Measurements from ENCODE around the gene CATSPERB.
"Not testable (repeated sequence)": the region's sequence is repeated elsewhere in the genome, so short reads cannot be mapped to it uniquely, and the experiment has no call there.

The CATSPERB gene

DNA sequence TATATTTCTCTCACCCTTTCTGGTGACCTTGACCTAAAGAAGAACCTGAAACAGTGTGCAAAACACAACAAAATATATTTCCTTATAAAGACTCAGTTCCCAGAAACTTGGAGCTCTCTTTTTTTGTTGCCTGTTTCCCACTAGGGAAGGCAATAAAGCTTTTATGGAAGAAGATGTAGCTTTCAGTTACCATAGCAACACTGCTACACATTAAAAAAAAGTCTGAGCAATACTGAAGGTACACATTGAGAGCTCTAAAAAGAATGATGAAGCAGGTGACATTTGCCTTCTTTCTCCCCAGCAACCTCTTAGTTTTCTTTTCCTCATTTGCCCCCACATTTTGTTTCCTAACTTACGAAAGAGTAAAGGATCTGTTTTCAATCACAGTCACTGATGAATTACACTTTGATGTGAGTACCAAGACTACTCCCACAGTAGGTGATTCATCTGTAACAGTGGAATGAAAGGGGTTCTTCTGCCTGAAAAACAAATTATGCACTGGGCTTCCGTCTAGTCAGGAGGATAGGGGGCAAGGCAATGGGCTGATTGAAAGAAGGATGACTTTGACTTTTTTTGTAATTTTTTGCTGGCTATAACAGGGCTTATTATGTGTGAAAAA, 1.1 kb upstream of the CATSPERB start:
- DNase-seq = no peak

DNA sequence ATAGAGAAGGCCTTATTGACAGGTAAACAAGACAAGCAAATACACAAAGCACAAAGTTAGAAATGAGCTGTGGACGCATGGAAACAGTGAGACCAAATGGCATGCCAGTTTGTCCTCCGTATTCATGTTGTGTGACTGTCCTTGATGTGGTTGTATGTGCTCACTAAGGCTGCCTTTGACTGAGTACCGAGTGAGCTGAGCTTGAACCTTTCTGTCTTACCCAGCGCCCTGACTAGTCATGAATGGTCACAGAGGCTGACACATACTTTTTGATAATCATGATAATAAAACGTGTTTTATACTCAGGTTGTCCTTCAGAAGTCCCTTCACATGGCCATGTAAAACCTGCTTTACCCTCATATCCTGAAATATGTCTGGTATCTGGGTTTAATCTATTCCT, 553 bp upstream of the CATSPERB start:
- no peak for DNase-seq

DNA sequence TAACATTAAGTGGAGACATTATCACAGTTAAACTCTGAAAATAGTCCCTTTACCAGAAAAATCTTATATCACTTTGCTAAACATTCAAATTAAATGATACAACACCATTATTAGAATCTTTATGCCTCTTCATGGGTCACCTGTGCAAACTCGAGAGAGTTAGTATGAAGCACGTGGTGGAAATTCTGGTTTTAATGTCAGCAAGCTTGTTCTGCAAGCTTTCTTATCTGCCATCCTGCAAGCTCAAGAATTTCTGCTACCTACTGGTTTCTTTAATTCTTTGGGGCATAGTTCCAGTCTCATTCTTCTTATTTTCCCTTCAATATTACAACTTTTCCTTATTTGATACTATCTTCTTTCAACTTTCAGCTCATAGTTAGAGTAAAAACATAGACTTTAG, 868 bp downstream of the CATSPERB start:
- DNase-seq = no peak

DNA sequence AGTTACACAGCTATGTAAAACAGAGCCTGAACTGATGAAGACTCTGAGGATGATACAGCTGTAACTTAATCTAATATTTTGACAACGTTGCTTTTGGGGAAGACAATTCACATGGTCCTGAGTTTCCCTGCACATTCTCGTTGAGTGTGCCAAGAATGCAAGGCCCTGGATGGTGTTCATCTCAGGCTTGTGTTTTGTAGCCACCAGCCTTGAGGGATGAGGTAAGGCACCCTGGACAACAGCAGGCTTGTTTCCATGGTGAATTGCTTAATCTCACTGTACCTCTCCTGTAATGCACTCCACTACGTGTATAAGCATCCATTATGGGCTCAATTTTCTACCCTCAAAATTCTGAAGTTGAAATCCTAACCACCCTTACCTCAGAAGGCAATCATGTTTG, 2.1 kb downstream of the CATSPERB start:
- no peak for DNase-seq

DNA sequence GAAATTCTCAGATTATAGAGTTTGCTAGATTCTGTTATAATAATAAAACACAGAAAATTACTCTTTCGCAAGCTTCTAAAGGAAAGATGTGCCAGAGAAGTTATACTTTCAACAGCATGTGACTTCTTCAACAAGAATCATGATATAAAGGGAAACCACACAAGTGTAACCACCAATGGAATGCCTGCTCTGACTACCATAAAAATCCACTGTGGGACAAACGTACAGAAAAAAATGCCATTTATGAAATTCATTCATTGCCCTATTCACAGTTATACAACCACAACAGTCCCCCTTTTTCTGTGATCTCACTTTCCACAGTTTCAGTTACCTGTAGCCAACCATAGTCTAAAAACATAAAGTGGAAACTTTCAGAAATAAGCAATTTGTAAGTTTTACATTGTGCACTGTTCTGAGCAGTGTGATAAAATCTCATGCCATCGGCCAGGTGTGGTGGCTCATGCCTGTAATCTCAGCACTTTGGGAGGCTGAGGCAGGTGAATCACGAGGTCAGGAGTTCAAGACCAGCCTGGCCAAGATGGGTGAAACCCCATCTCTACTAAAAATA, 3.2 kb downstream of the CATSPERB start:
- DNase-seq = no peak

DNA sequence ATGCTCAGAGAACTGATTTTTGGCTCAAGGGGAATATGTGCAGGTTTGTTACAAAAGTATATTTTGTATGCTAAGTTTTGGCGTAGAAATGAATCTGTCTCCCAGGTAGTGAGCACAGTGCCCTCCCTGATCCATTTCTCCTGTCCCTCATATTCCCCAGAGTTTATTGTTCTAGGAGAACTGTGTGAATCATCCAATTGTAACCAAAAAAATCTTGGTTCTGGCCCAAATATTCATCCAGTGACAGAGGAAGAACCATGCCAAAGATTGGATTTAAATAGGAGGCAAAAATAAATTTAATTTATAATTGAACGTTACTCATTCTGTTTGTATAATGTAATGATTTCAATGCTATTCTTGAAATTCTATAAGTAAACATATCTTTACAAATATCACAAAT, 4.8 kb downstream of the CATSPERB start:
- no peak for DNase-seq

DNA sequence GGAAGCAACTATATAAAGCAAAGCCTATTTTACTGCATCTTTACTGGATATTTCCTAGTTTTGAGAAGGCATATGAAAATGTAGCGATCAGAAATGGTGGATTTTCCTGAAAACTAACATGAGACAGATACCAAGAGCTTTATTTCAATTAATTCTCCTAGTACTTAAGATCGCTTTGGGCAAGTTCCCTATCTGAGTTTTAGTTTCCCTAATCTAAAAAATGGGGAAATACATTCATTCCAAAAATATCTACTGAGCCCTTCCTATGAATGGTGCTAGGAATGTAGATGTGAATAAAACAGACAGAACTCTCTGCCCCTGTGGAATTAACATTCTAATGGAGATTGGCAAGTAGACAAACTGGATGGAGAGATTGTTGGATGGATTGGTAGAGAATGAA, 8.4 kb downstream of the CATSPERB start:
- DNase-seq = no peak

DNA sequence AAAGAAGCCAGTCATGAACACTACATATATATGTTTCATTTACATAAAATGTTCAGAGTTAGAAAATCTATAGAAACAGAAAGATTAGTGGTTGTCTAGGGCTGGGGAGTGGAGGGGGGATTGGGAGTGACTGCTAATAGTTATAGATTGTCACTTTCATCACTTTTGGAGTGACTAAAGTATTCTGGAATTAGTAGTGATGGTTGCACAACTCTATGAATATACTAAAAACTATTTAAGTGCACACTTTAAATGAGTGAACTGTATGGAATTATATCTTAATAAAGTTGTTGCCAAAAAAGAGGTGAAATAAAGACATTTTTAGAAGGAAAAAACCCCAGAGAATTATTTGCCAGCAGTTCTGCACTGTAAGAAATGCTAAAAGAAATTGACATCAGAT, 9.5 kb downstream of the CATSPERB start:
- DNase-seq = no peak

DNA sequence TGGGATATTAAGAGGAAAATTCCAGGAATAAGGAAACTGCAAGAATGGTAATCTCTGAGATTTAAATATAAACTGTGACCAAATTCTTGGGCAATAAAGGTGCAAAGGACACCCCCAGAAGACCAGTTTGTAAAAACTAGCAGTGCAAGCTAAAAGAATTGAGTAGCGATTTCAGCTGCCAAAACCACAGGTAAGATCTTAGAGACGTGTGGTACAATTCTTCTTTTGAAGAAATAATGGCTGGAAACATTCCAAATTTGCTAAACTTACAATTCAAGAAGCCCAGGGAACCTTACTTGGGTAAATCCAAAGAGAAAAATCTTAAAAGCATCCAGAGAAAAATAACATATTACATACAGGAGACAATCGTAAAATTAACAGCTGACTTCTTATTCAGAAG, 12.0 kb downstream of the CATSPERB start:
- DNase-seq = no peak

DNA sequence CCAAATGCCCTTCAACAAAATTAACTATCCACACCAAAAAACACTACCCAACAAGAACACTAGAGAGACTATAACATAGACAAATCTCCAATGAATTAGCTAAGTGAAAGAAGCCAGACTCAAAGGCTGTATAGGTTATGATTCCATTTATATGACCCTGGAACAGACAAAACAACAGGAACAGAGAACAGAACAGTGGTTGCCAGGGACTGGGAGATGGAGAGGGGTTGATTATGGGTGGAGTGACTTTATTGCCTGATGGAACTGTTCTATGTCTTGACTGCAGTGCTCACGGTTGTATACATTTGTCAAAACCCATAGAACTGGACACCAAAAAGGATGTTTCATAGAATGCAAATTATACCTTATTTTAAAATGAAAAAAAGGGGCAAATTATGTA, 14.9 kb downstream of the CATSPERB start:
- DNase-seq = no peak

DNA sequence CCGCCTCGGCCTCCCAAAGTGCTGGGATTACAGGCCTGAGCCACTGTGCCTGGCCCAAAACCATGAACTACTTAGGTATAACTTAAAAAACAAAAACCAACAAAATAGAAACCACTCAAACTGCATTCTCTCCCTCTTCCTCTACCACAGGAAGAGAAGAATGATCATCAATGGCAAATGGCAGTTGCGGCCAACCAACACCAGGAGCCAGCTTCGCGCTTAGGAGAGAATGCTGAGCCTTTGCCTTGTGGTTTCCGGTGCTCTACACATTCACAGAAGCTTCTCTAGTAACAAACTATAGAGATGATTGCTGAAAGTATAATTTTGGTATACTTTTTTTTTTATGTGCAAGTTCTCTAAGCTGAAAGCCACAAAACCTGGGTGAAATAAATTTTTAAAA, 17.1 kb downstream of the CATSPERB start:
- DNase-seq = no peak

DNA sequence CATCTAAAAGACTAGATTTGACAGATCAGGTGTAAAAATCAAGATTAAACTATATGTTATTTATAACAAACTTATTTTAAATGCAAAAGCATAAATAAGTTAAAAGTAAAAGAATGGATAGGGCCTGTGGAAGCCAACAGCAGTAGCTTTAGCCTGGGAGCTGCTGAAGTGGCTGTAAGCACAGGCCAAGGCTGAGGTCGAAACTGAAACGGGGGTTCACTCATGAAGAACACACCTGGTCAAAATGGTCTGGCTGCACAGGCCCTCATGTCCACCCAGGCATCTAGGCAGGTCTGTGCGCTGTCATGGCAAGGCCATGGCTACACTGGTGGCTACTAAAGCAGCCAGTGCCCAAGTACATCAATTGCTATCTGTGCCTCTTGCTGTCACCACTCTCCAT, 23.1 kb downstream of the CATSPERB start:
- DNase-seq = no peak

DNA sequence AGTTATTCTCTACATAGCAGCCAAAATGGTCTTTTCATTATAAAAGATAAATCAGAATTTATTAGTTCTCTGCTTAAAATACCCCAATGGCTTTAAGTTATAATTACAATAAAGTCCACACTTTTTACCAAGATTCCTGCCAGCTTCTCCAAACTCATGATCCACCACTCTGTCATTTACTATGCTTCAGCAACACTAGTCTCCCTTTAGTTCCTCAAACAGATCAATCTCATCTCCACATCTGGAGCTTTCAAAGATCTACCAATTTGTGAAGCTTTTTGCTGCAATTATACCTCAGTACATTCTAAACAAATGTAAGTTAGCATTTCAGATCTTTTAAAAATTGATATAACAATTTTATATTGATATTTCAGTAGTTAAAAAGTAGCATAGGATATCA, 24.9 kb downstream of the CATSPERB start:
- DNase-seq = no peak

DNA sequence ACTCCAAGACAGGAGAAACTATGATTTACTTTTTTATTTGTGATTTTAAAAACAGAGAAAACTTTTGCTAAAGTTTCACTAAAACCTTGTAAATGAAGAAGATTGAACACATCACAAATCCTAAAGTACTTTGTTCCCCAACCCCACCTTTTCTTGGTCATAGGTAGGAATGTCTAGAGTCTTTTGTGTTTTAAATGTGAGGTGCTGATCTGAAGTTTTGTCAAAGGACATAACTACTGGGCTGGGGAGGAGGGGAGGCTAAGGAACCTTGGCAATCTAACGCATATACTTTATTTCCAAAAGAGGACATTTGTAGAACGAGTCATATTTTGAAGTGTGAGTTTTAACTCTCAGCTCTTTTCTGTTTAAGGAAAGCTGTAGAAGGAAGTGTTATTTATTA, 37.2 kb downstream of the CATSPERB start:
- DNase-seq = no peak

DNA sequence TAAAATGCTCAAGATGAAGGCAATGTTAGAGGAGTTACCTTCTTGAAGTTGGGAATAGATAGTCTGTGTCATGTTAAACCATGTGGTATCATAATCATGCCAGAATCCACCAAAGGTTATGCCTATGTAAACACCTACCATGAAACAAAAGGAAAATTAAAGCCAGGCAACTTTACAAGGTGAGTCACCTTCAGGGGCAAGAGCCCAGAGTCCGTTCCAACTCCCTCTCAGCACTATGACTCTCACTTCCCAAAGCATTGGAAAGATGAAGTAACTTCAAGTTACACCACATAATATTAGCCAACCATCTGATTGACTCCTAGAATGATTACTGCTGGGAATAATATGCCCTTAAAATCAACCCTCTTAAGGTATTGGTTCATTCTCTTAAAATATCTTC, 38.5 kb downstream of the CATSPERB start:
- no peak for DNase-seq

DNA sequence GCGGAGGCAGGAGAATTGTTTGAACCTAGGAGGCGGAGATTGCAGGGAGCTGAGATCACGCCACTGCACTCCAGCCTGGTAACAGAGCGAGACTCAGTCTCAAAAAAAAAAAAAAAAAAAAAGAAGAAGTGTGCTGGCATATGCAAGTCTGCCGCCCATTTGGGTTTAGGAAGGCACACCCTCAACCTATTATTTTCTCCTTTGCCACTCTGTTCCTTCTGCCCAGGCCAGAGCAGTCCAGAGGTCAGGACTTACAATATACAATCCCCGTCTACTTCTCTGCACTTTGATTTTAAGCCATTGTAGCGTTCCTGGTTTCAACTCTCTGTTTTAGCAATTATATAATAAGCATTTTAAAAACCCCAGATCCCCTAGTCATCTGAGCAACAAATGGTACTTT, 39.8 kb downstream of the CATSPERB start:
- DNase-seq = no peak

DNA sequence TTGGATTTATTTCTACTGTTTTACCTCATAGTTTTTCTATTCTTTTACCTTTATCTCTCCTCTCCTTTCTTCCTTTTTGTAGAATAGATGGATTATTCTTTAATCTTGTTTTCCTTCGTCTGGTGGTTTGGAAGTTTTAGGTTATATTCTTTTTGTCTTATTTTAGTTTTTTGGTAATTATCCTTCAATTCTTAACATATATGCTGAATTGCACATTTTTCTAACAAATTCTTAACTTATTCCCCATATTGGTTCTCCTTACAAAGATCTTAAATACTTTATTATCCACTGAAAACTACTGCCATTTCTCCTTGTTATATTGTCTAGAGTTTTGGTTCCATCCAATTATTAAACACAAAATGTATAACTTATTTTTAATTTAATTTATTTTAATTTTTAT, 42.3 kb downstream of the CATSPERB start:
- no peak for DNase-seq

DNA sequence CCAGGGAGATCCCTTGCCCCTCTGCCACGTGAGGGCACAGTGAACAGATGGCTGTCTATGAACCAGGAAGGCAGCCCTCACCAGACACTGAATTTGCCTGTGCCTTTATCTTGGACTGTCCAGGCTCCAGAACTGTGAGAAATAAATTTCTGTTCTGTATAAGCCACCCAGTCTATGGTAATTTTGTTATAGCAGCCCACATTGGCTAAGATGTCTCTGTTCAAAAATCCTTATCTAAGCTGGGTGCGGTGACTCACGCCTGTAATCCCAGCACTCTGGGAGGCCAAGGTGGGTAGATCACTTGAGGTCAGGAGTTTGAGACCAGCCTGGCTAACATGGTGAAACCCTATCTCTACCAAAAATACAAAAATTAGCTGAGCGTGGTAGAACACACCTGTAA, 44.5 kb downstream of the CATSPERB start:
- DNase-seq = not testable (repeated sequence)

DNA sequence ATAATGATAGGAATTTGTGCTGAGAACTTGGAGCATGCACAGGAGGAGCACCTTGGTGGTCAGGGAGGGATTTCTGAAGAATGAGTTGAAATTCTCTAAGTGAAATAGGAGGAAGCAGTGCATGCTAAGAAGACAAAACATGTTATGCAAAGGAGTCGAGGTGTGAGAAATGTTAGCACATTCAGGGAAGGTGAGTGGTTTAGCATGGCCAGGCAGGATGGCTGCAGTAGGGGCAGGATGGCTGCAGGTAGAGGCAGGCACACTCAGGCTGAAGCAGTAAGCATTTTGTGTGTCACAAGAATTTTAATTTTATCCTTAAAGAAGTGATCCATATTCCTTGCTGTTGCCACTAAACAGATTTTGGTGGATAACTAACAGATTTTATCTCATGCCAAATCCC, 46.3 kb downstream of the CATSPERB start:
- no peak for DNase-seq

DNA sequence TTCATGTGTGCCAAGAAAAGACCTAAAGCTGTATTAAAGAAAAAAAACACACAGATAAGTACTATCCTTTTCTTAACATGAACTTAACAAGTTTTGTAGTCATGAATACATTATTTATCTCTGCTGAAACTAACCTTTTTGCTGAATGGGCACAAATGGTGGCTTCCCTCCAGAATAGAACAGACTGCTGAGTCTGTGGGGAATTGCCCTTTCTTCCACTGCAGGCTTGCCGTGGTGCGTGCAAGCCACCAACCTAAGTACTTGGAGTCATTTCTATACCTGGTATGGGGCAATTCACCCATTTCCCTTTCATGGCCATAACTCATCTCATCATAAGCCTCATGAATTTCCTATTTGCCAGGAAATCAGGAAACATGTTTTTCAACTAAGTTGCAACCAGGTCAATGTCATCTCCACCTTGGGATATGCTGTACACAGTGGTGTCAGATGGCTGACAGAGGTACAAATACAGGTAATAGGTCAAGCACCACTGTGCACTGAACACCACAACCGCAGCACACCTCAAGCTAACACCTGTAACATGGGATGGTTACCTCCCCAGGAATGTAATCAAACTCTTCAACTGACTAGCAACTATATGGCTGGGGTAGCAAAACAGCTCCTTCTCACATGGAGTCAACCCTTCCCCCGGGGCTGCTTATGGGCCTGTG, 49.9 kb downstream of the CATSPERB start:
- DNase-seq = no peak

DNA sequence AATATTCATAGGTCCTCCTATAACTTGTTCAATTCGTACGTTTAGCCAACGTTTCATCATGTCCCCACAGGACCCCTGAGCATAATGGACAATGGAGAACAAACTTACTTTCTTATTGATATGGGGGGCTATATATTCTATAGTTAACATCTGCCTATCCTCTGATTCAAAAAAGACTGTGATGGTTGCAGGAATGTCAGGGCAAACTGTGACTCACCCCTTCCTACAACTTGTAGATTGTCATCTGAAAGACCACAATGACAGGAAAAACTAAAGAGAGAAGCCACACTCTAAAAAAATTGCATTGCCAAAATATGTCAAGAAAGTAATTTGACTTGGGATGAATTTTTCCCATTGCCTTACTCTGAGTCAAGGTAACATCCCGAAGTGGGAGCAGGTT, 50.8 kb downstream of the CATSPERB start:
- DNase-seq = no peak

DNA sequence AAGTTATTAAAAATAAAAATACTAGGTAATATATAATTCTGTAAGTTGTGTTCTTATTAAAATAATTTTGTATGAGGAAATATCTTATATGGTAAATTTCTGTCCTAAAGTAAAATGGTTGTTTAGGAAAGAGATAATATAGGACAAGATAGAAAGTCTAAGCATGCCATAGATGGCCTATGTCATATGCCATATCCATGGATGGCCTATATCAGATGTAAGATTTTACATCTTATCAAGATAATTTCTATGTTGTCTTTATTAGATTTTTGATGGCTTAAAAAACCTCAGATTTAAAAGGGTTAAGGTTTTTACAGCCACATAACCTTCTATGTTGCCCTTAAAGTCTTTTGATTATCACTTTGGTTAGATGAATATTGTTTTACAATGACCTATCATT, 52.6 kb downstream of the CATSPERB start:
- DNase-seq = no peak

DNA sequence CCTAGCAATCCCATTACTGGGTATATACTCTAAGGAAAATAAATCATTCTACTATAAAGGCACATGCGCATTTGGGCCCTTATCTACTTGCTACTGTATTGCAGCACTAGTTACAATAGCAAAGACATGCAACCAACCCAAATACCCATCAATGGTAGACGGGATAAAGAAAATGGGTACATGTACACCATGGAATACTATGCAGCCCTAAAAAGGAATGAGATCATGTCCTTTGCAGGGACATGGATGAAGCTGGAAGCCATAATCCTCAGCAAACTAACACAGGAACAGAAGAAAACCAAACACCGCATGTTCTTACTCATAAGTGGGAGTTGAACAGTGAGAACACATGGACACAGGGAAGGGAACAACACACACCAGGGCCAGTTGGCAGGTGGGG, 54.2 kb downstream of the CATSPERB start:
- not testable (repeated sequence) for DNase-seq

DNA sequence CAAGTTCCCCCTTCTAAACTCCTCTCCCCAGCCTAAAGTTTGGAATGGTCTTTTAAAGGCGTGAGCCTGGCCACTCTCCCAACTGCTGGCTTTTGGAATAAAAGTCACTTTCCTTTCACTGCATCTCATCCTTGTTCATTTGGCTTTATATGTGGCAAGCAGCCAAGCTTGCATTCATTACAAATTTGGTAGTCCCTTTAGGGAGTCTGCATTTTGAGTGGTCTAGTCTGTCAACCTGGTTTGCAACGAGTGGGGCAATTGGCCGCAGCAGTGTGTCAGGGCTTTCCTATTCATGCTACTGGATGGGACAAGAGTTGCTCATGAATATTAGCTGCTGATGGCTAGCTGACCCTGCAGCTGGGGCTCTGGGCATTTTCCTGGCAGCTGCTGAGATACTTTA, 57.0 kb downstream of the CATSPERB start:
- no peak for DNase-seq

DNA sequence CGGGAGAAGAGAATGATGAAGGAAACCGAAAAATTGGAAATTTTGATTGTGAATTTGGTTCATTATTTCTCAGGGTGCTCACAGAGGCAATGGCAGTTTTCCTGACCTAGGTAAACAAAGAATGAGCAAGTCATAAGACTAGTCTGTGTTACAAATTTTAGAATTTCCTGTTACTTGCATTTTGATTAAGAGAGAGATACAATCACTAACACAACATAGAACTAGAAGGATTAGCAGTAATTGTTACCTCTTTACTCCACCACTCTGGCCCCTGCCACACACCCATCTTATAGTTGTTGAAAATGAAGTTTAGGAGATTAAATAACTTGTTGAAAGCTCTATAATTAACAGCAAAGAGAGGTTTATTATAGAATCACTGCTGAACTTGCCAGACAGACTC, 62.0 kb downstream of the CATSPERB start:
- DNase-seq = no peak

Data from GF-D8 (cell line).